G401.6 (cell line): ENCODE measurements around the gene RAD51C.
"Not testable (repeated sequence)": the region's sequence is repeated elsewhere in the genome, so short reads cannot be mapped to it uniquely, and the experiment has no call there.

ENCODE experiments used
- FAIRE-seq: peaks from 2 replicates; lab custom pipeline; 2012; peaks lifted over from hg19 to GRCh38; lab: Jason Lieb, UNC

RAD51C gene

DNA sequence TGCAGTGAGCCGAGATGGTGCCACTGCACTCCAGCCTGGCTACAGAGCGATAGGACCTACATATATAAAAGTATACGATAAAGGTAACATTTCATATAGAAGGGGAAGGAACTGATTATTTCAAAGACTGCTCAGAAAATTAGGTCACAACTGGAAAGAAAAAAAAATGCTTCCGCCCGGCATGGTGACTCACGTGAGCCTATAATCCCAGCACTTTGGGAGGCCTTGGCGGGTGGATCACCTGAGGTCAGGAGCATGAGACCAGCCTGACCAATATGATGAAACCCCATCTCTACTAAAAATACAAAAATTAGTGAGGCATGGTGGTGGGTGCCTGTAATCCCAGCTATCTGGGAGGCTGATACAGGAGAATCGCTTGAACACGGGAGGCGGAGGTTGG, 8.4 kb upstream of the RAD51C start:
- FAIRE-seq: no peak

GRCh38 chr17:58684462-58684861, 7.9 kb upstream of the RAD51C start:
- not testable (repeated sequence) for FAIRE-seq

GRCh38 chr17:58686980-58687379, 5.4 kb upstream of the RAD51C start:
- no peak for FAIRE-seq

DNA sequence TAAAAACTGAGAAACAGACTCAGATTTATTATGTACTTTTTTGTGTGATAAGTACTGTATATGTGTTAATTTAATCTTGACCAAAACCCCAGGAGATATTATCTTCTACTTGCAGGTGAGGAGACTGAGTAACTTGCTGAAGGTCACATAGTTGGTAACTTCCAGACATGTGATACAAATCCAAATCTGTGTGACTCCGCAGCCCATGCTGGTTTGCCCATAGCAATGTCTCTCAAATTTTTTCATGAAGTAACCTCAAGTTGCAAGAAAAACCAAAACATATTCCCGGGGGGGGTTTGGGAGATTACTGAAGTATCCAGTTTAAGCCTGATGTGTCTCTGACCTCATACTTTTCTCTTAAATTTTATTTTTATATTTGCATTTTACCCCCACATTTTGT, 3.9 kb upstream of the RAD51C start:
- FAIRE-seq: no peak

GRCh38 chr17:58690033-58690432, 2.4 kb upstream of the RAD51C start:
- FAIRE-seq: not testable (repeated sequence)

- FAIRE-seq: no peak
These were observed 632 bp upstream of the RAD51C start, which contains the start of gene TEX14 for GRCh38 chr17:58691701-58692238. TEX14 (minus strand) TSS chr17:58692045; CDS start chr17:58652001, 40,044 bp downstream.

DNA sequence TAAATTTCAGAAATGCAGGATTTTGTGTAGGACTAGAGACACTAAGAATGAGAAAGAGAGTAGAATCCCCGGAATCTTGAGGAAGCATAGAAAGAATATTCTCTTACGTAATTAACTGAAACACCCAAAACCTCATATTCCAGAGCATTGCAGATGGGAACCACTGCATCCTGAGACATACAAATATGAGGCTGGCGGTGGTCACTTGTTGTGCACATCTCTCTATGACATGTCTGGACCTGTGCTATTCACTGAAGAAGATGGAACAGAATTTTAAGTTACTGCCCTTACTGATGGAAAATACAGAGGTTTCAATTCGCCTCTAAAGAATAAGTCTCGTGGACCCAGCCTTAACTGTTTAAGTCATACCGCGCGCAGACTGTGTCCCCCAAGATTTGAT, 806 bp downstream of the RAD51C start:
- no peak for FAIRE-seq

GRCh38 chr17:58693751-58694150, 1.3 kb downstream of the RAD51C start:
- no peak for FAIRE-seq

- FAIRE-seq: no peak
These were observed 1.9 kb downstream of the RAD51C start for GRCh38 chr17:58694302-58694701.

GRCh38 chr17:58694826-58695225, 2.4 kb downstream of the RAD51C start:
- no peak for FAIRE-seq

- no peak for FAIRE-seq
These were observed 7.4 kb downstream of the RAD51C start for GRCh38 chr17:58699771-58700170.

DNA sequence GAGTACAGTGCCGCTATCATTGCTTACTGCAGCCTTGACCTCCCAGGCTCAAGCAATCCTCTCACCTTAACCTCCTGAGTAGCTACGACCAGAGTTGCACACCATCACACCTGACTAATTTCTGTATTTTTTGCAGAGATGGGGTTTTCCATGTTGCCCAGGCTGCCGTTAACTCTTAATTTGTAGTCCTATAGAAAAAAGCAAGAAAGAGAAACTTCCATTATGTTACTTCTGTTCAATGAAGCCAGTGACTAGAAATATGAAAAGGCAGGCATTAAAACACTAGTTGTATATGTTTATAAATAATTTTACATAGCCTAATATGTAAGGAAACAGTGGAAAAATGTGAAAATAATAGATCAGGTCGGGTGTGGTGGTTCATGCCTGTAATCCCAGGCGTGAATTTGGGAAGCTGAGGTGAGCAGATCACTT, 9.7 kb downstream of the RAD51C start:
- no peak for FAIRE-seq

- FAIRE-seq: no peak
These were observed 10.3 kb downstream of the RAD51C start for GRCh38 chr17:58702708-58703107.

DNA sequence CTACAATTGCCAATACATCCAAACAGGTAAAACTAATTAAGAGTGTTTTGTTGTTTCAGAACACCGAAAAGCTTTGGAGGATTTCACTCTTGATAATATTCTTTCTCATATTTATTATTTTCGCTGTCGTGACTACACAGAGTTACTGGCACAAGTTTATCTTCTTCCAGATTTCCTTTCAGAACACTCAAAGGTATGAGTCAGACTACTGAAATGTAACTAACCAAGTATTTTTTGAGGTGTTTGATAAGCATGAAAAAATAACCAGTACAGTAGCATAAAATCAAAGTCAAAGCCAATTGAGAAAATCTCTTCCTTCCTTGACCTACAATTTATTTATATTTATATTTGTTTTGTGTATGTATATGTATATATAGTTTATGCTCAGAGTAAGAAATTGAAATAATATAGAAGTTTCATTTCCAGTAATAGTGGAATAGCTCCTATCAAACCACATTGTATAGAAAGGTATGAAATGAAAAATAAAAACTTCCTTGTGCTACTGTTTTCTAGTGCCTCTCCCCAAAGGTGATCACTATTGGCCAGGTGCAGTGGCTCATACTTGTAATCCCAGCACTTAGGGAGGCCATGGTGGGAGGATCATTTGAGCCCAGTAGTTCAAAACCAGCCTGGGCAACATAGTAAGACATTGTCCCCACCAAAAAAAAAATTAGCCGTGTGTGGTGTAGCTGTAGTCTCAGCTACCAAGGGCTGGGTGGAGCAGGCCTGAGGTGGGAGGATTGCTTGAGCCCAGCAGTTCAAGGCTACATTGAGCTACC, 10.9 kb downstream of the RAD51C start:
- FAIRE-seq: no peak

DNA sequence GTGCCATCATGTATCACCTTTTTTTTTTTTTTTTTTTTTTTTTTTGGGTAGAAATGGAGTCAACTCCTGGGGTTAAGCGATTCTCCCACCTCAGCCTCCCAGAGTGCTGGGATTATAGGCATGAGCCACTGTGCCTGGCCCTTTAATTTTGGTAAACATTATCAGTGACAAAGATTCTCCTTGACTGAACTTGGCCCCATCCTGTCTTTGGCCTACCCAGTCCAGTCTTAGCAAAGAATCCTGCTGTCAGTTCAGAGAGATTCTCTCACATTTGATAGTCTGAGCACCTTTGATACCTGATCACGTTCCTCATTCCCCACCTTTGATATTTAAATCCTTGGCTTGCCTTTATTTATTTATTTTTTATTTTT, 11.5 kb downstream of the RAD51C start:
- no peak for FAIRE-seq

DNA sequence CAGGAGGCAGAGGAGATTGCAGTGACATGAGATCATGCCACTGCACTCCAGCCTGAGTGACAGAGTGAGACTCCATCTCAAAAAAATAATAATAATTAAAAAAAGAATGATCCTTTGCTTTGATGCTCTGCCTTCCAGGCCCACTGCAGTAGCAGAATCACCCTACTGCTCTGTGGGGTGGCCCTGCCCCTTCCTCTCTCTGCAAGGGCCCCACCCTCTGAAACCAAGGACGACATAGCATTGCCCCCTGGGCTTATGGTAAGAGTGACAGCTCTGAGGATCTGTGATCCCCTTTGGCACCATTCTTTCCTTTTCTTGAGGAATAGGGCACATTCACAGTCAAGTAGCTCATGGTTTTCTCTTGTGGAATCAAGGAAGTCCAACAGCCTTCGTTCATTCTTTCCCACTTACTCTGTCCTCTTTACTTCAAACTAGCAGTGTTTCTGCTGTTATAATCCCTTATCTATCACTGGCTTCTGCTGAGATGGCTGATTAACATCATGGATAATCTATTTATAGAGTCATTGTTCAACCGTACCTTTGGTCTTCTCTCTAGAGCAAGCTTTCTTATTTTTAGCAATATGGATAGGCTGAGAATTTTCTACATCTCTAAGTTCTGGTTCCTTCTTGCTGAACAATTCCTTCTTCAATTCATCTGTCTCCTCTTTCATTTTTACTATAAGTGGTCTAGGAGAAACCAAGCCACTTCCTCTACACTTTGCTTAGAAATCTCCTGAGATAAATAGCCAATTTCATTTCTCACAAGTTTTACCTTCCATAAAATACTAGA, 14.1 kb downstream of the RAD51C start:
- no peak for FAIRE-seq

DNA sequence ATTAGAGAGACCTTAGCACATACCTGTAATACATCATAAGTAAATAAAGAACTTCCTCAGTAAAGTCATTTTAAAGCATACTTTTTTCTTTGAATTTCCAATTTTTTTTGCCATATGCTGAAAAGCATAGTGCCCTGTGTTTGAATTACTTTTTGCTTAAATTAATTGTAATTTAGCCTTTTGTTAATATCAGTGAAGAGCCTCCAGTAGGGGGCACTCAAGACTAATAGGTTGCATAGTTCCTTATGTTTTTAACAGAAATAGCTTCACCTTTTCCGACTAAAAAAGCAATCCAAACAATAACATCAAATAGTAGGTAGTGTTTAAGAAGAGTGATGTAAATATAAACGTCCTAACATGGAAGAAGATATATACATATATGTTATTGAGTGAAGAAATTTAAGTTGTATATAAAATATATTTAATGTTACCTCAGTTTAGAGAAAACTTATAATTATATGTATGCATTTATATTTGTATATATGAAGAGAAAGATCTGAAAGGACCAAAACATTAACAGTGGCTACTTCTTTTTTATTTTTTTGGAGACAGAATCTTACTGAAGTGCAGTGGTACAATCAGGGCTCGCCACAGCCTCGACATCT, 18.6 kb downstream of the RAD51C start:
- peak; percentile 97 for FAIRE-seq

DNA sequence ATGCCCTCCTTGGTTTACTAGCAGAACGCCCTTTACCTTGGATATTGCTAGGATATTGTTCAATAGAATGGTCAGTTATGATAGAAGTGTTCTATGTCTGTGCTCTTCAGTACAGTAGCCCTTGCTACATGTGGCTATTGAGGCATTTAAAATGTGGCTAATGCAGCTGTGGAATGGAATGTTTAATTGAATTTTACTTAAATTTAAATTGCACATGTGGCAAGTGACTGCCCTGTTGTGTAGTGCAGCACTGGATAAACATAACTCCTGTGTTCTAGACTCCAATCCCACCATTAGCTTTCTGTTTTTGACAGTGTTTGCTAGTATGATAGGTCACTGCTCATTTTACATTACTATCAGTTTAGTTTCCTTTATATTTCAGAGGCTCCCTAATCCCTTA, 29.9 kb downstream of the RAD51C start:
- FAIRE-seq: no peak

GRCh38 chr17:58722696-58723095, 30.3 kb downstream of the RAD51C start:
- no peak for FAIRE-seq

DNA sequence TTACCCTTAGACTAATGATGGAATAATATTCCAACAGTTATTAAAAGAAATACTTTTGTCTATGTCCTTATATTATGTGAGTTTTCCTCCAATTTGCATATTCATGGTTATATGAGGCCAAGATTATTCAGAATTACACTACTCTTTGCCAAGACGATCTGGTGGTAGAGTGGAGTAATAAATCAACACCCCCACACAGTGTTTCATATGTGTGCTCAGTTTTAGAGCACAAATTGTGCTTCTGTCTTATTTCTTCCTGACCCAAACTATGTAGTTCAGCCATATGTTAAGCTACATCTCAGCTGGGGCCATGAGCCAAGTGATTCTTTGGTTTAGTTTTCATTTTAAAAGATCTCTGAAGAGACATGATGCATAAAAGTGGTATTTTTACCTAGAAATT, 36.4 kb downstream of the RAD51C start:
- FAIRE-seq: no peak

- FAIRE-seq: no peak
These were observed 38.5 kb downstream of the RAD51C start for GRCh38 chr17:58730937-58731336.

GRCh38 chr17:58734040-58734439, 41.6 kb downstream of the RAD51C start:
- no peak for FAIRE-seq

GRCh38 chr17:58734811-58735210, 42.4 kb downstream of the RAD51C start:
- FAIRE-seq: no peak
